ENCODE data around the gene CTDSPL2.
"Not testable (repeated sequence)": the region's sequence is repeated elsewhere in the genome, so short reads cannot be mapped to it uniquely, and the experiment has no call there.

Gene CTDSPL2

GRCh38 chr15:44489464-44489863, 62.0 kb downstream of the CTDSPL2 start:
- DNase-seq, result no peak

- DNase-seq, result no peak
These were observed 63.2 kb downstream of the CTDSPL2 start for GRCh38 chr15:44490622-44491021.

- DNase-seq, result no peak
These were observed 64.6 kb downstream of the CTDSPL2 start for GRCh38 chr15:44492040-44492439.

DNA sequence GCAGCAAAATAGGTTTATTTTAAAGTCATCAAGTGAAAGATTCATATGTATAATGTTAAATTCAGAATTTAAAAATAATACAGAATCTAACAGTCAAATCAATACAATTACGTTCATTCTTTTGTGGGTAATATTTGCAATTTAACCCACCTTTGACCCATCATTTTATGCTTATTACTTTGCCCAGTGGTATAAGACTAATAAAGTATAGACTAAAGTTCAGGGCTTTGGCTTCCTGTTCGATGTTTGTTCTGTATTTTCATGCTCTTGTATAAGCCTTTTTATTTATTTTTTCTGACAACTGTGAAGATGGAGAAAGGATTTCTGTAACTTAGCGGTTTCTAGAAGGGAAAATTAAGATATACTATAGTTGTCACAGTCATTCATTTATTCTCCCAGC, 65.2 kb downstream of the CTDSPL2 start:
- DNase-seq, result no peak

DNA sequence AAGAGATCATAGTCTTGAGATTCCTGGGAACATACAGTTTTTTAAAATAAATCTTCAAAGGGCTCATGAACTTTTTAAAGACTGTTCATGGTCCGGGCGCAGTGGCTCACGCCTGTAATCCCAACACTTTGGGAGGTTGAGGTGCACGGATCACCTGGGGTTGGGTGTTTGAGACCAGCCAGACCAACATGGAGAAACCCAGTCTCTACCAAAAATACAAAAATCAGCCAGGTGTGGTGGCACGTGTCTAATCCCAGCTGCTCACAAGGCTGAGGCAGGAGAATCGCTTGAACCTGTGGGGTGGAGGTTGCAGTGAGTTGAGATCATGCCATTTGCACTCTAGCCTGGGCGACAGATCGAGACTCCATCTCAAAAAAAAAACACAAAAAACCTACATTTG, 68.1 kb downstream of the CTDSPL2 start:
- no peak for DNase-seq

GRCh38 chr15:44500555-44500954, 73.1 kb downstream of the CTDSPL2 start:
- no peak for DNase-seq

GRCh38 chr15:44501768-44502366, 74.4 kb downstream of the CTDSPL2 start:
- no peak for DNase-seq

DNA sequence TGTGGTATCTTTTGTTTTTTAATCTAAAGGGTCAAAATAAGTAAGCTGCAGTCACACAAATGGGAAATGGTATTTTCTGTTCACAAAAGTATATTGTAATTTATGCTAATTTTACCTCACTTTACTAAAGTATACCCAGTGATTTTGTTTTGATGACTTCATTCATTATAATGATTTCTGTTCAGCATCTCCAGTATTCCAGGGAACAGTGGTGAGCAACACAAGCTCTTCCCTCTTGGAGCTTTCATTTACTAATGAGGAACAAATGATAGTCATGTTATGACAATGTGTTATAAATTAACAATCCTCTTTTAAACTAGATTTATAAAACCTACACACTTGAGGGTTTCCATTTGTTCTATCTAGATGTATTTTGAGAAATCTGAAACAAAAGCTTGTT, 89.0 kb downstream of the CTDSPL2 start:
- DNase-seq, result no peak

DNA sequence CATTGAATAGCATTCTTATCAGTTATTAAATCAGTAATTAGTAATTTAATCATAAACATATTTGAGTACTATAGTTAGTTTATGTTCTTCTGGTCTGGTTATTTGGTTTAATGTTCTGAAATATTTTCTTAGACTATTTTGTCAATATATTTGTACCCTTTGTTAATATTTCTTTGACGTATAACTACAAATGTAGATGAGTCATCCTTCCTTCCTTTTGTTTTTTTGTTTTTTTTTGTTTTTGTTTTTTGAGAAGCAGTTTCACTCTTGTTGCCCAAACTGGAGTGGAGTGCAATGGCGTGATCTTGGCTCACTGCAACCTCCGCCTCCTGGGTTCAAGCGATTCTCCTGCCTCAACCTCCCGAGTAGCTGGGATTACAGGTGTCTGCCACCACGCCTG, 92.1 kb downstream of the CTDSPL2 start:
- no peak for DNase-seq

DNA sequence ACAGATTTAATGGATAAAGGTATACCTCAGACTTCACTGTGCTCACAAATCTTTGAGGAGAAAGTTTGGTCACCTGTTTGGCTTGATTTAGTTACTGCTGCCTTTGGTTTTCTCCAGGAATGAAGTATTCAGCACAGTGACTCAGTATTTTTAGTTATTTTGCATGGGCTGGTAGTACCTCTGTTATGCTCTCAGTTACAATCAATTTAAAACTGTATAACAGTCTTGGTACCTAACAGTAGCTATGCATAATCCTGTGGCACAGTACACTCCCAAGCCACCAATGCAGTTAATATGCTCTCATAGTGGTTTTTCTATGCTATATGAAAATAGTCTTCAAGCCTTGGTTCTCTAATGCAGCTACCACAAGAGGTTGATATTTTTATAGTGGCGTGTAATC, 97.6 kb downstream of the CTDSPL2 start:
- DNase-seq, result no peak

DNA sequence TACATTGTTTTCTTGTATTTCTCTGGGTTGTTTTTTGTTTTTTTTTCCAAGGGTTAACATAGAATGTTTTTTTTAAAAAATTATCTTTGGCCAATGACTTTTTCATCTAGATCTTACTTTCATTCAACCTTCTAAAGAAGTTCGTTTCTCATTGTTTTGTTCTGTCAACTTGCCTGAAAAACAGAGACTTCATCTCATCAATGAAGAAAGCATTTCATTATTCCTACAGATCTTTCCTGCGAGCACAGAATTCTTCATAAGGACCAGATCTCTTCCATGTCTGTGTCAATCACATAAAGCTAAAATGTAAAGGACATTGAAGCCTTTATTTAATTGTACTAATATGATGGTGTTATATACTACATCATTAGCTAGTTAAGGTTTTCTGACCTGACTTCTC, 99.8 kb downstream of the CTDSPL2 start:
- DNase-seq, result no peak

GRCh38 chr15:44529864-44530604, 102.6 kb downstream of the CTDSPL2 start:
- no peak for DNase-seq

DNA sequence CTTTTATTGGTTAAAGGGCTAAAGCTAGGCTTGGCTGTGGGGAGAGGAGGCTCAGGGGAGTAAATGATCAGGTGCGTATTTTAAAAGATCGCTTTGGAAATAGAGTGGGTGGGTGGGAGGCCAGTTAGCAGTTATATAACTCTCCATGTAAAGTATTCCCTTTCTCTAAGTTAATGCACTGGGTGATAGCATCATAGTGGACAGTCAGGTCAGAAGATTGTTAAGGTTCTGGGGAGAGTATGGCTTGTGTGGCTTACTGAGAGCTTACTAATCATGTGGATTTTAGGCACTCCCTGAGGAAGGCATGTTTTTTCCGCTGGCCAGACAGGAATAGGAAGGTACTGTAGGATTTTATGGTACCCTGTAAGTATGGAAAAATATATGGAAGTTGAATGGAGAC, 103.2 kb downstream of the CTDSPL2 start:
- no peak for DNase-seq

- DNase-seq, result not testable (repeated sequence)
These were observed 104.8 kb downstream of the CTDSPL2 start for GRCh38 chr15:44532275-44532674.

GRCh38 chr15:44532689-44533088, 105.3 kb downstream of the CTDSPL2 start:
- DNase-seq, result no peak

DNA sequence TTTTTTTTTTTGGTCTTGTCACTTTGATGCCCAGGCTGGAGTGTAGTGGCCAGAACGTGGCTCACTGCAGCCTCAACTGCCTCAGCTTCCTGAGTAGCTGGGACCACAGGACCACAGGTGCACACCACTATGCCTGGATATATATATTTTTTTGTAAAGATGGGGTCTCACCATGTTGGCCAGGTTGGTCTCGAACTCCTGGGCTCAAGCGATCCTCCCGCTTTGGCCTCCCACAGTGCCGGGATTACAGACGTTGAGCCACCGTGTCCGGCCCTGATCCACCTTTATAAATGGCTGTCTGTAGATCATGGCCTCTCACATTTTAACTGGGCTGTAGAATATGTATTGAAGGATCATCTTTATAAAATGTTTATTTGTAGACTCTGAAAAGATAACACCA, 107.7 kb downstream of the CTDSPL2 start:
- no peak for DNase-seq

DNA sequence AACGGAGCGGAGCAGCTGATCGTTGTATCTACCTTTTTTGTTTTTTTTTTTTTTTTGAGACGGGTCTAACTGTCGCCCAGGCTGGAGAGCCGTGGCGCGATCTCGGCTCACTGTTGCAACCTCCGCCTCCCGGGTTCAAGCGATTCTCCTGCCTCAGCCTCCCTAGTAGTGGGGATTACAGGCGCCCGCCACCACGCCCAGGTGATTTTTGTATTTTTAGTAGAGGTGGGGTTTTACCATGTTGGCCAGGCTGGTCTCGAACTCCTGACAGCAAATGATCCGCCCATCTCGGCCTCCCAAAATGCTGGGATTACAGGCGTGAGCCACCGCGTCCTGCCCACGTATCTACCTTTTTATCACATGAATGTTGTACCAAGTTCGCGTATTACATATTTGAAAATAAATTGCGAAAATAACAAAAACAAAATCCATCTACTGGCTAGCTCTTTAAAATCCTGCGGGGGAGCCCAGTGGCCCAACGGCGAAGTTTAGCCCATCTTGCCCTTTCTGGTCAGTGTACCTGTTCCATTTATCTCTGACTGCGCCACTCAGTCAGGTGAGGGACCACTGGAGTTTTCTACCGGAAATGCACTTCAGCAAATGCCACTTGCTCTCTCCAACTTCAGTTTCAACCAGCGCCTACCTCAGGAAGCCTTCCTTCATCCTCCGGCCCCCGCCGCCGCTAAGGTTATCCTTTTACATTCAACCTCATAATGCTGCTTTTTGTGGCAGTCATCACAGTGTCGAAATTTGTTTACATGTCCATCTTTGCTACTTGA, 108.3 kb downstream of the CTDSPL2 start:
- DNase-seq, result peak; percentile 21

DNA sequence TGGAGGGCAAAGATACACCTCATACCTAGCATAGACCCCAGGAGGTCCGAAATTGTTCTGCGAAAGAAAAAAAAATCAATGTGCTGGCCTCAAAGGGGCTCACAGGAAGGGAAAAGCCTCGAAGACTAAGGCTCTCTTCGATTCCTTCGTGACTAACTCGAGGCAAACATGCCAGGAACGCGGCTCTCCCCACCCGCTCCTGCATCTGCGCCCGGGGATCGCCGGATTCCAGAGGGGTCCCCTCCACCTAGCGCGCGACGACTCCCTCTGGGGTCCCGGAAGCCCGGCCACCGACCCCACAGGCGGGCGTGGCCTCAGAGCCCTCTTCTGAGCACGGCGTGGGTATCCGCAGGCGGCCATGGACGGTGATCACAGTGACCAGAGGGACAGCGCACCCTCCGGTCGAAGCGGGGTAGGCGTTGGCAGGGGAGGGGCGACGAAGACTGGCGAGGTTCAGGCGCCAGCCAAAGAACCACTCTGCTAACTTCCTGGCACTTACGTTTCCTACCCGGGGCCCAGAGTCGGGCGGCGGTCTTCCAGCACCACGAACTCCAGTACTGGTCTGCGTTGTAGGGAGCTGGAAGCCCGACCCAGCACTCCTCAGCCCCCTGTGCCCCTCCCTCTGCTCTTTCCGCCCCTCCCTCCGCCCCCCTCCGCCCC, 109.0 kb downstream of the CTDSPL2 start:
- DNase-seq, result no peak

- DNase-seq, result peak; percentile 91
These were observed 109.7 kb downstream of the CTDSPL2 start, which contains the start of gene EIF3J for GRCh38 chr15:44536962-44537734. EIF3J (plus strand) TSS chr15:44537147; CDS start chr15:44537195, 48 bp downstream.

DNA sequence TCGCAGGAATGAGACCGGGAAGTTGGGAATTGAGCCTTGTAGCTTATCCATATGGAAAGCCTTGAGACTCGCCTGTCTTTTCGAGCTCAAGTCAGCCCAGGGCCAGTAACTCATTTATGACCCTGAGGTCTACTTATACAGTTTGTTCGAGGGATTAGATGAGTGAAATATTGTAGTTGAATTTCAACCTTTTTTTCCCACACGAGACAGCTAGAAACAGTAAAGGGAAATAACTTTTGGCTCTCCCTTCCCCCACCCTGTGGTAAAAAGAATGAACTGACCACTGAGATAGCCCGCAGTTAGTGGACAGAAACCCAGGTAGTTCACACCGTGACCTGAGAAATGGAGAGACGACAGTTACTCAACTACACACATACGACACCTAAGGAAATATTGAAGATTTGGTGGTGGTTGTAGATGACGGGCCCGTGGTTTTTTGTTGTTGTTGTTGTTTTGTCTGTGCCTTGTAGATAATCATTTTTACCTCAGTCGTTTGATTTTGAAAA, 110.4 kb downstream of the CTDSPL2 start:
- no peak for DNase-seq

GRCh38 chr15:44541282-44541958, 114.0 kb downstream of the CTDSPL2 start:
- DNase-seq, result no peak

- no peak for DNase-seq
These were observed 115.2 kb downstream of the CTDSPL2 start for GRCh38 chr15:44542596-44542995.

Measured in stimulated activated CD4-positive, alpha-beta T cell treated with anti-CD3 and anti-CD28 coated beads, Interleukin-12 subunit alpha, Interleukin-12 subunit beta, amount 100 ng/mL, for 4 hours (primary cell).